WI38 (cell line): ENCODE measurements around the gene USH2A.

Experiments used
- H3K4me3 ChIP-seq: 2 replicates; pipeline ENCODE4 v1.5.1; 2011; ENCODE audit warnings: low read depth, mild to moderate bottlenecking, control low read depth, low read length
- CTCF ChIP-seq: IDR thresholded peaks from 2 replicates; pipeline ENCODE4 v1.5.1; 2012; ENCODE audit warnings: low read depth, mild to moderate bottlenecking, control low read depth, low read length

USH2A gene

GRCh38 chr1:215607412-215607811, 815.8 kb downstream of the USH2A start:
- TF ChIP-seq CTCF = no peak
- no peak overlapping the region for H3K4me3 ChIP-seq

- H3K4me3 ChIP-seq = no peak overlapping the region
- peak; percentile 7; the same call in 1 of the 2 replicates for TF ChIP-seq CTCF
These were observed 816.6 kb downstream of the USH2A start for GRCh38 chr1:215606564-215607168.

GRCh38 chr1:215606036-215606435, 817.2 kb downstream of the USH2A start:
- no peak for TF ChIP-seq CTCF

GRCh38 chr1:215605011-215605621, 818.1 kb downstream of the USH2A start:
- H3K4me3 ChIP-seq = no peak overlapping the region
- TF ChIP-seq CTCF = no peak

More at GRCh38 chr1:215606036-215606435, 817.2 kb downstream of the USH2A start:
- H3K4me3 ChIP-seq = no peak overlapping the region

- no peak for TF ChIP-seq CTCF
- no peak overlapping the region for H3K4me3 ChIP-seq
These were observed 819.9 kb downstream of the USH2A start for GRCh38 chr1:215603319-215603718.

- no peak overlapping the region for H3K4me3 ChIP-seq
- no peak for TF ChIP-seq CTCF
These were observed 822.0 kb downstream of the USH2A start for GRCh38 chr1:215601276-215601675.

GRCh38 chr1:215600867-215601266, 822.4 kb downstream of the USH2A start:
- no peak for TF ChIP-seq CTCF
- H3K4me3 ChIP-seq = no peak overlapping the region
